ENCODE results near the gene BEND7.
"Not testable (repeated sequence)": the region's sequence is repeated elsewhere in the genome, so short reads cannot be mapped to it uniquely, and the experiment has no call there.

BEND7 gene

DNA sequence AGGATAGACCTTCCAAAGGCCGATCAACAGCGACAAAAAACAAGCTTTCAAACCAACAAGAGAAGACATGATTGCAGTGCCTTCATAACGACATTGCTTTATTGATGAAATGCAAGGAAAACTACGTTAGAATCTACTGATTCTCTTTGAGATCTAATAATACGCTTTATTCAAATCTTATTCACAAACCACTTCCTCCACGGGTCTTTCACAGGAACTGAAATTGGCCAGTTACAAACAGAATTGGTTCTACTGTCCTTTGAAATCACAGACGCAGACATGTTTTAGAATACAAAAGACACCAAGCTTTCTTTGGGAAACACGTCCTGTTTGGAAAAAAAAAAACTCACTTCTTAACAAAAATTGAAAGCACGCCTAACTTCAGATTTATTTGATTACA is 106.0 kb downstream of the BEND7 start:
- no peak overlapping the region for H3K4me3 ChIP-seq (ENCODE audit: low read depth, low read length)

DNA sequence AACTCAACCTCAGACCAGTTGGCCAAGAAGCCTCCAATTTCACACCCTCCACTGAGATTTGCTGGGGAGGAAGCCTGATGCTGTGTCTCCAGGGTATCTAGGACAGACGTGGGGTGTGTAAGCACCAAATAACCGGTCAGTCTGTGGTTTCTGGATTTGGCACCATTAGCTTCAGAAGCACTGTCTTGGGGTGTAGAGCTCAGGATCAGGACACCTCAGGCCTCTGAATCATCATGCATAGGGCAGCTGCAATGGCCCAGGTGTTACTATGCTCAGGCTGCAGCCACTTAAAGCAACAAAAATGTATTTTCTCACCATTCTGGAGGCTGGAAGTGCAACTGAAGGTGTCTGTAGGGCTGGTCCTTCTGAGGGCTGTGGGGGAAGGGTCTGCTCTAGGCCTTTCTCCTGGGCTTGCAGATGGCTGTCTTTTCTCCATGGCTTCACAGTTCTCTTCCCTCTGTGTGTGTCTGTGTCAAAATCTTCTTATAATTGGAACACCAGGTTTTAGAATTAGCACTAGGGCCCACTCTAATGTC is 107.4 kb downstream of the BEND7 start:
- H3K4me3 ChIP-seq (ENCODE audit: low read depth, low read length) = no peak overlapping the region

DNA sequence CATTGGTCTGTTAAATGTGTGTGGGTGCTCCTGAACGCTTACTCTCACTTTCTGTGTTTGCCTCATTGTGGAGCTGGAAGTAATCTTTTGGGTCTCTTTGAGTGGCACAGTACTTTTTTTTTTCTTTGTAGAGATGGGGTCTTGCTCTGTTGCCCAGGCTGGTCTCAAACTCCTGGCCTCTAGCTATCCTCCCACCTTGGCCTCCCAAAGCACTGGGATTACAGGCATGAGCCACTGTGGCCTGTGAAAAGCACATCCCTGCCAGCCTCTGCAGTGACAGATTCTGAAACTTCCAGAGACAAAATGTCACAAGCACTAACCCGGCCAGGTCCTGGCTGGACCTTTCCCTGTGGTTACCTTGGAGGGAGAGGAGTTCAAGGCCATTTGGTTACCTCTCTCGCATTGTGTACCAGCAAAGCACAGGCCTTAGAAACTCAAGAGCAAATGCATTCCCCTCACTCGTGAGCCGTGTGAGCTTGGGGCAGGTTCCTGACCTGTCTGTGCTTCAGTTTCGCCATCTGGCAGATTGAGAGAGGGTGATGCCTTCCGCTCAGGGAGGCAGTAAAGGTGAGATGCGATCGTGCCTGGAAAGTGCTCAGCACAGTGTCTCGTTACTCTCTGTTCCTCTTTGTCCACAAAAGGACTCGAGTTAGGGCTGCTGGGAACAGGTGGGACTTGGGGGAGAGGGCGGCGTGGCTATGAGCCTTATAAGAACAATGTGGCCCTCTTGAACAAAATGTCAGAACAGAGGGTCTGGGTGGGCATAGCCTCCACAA is 108.1 kb downstream of the BEND7 start:
- H3K4me3 ChIP-seq (ENCODE audit: low read depth, low read length) = no peak overlapping the region

DNA sequence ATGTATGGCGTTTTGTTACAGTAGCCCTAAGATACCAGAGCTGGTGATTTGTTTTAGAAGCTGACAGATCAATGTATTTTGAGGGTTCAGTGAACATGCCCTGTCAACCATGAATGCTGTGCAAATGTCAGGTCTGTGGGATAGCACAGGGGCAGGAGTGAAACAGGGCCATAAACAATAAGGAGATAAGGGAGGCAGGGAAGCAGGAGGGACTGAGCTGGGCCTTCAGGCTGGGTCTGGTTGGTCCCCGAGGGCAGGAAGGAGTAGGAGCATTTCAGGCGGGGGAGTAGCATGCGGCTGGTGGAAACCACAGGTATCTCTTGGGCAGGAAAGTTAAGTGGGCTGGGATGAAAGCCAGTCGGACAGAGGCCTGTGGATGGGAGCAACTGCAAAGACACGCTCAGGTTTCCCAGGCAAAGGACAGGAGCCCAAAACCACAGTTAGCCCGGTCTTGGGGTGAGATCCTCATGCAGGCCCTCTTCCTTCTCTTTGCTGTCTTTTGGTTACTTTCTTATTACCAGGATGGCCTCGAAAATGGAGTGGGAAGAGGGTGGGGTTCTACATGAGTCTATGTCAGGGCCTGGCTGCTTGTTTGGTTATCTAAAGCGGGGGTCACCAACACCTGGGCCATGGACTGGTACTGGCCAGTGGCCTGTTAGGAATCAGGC is 111.2 kb downstream of the BEND7 start:
- H3K4me3 ChIP-seq (ENCODE audit: low read depth, low read length) = no peak overlapping the region

DNA sequence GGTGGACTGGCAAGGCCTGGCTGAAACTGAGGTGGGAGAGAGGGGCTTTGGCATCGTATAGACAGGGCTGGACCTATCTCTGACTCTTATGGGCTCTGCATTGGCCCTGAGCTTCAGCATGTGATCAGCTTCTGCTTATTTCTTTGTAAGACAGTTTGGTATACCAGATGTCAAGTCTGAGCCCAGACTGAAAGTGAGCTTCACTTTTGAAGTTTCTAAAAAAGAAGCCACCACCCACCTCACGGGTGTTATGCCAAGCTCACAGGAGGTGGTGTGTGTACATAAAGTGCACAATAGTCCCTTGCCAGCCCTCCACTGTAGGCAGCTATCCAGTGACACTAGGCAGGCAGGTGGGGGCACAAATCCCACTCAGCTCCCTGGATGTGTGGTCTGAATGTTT is 112.1 kb downstream of the BEND7 start:
- H3K4me3 ChIP-seq (ENCODE audit: low read depth, low read length) = no peak overlapping the region

DNA sequence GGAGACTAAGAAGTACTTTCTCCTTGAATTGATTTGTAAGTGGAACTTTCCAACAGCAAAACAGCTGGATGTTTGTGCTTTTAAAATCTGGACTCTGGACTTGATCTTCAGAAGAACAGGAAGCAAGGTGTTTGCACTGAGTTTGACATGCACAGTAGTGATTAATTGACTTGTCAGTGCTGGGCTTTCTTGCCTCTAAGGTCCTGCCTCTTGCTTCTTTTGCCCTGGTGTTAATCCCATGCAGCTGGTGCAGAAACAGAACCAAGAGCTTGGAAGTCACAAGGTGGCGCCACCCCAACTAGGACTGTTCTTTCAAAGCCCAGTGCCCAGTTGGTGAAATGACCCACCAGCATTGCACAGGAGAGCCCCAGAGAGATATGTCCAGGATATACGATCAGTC is 114.0 kb downstream of the BEND7 start:
- no peak overlapping the region for H3K4me3 ChIP-seq (ENCODE audit: low read depth, low read length)

DNA sequence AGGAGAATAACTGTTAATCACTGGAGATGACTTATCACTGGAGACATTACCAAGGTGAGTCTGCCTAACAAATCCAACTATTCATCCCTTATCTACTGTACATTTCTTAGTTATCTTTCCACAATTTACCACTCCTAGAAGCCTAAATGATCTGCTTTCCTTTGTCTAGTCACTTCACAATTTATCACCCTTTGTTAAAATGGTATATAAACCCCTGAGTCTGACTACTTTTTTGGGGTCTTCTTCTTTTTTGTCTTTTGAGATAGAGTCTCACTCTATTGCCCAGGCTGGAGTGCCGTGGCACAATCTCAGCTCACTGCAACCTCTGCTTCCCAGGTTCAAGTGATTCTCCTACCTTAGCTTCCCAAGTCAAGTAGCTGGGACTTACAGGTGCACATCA is 114.7 kb downstream of the BEND7 start:
- no peak overlapping the region for H3K4me3 ChIP-seq (ENCODE audit: low read depth, low read length)

DNA sequence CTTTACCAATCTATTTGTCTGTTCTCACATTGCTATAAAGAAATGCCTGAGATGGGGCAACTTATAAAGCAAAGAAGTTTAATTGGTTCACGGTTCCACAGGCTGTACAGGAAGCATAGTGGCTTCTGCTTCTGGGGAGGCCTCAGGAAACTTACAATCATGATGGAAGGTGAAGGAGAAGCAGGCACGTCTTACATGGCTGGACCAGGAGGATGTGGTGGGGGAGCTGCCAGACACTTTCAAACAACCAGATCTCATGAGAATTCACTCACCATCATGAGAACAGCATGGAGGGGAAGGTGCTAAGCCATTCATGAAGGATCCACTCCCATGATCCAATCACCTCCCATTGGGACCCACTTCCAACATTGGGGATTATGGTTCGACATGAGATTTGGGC is 115.9 kb downstream of the BEND7 start:
- no peak overlapping the region for H3K4me3 ChIP-seq (ENCODE audit: low read depth, low read length)

DNA sequence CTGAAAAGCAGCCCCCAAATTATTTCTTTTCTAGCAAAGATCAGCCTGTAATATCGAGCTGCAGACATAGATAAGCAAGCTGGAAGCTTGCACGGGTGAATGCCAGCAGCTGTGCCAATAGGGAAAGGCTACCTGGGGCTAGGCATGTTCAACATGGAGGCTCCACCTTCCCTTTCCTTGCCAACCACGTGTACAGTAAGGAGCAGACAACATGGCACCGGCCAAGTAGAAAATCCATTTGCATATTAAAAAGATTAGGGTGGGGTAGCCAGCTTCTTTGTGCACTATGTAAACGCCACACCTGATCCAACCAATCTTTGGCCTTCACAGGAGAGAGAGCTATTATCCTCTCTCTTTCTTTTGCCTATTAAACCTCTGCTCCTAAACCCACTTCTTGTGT is 124.0 kb downstream of the BEND7 start:
- no peak overlapping the region for H3K4me3 ChIP-seq (ENCODE audit: low read depth, low read length)

DNA sequence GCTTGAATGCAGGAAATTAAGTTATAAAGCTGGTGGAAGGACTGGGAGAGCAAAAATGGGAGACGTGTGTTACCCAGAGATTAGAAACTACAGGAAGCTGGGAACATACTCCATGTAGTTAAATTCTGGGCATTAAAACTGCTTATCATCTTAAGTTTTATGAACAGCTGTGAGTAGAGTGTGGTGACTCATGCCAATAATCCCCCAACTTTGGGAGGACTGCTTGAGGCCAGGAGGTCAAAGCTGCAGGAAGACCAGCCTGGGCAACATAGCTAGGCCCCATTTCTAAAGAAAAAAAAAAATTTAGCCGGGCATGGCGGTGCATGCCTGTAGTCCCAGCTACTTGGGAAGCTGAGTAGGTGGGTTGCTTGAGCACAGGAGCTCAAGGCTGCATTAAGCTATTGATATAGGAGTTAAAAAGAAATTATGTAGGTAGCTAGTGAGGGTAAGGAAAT is 124.5 kb downstream of the BEND7 start:
- H3K4me3 ChIP-seq (ENCODE audit: low read depth, low read length) = no peak overlapping the region

DNA sequence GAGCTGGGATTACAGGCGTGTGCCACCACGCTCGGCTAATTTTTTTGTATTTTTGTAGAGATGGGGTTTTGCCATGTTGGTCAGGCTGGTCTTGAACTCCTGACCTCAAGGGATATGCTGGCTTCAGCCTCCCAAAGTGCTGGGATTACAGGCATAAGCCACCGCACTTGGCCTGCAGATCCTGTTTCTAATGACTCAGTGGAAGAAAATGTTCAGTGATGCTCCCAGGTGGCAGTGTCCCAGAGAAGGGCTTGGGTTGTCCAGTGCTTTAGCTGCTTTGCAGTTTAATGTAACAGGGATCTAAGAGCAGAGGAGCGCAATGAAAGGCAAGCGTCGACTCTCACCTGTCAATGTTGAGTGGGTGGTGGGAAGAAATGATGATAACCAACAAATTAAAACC is 125.4 kb downstream of the BEND7 start:
- H3K4me3 ChIP-seq (ENCODE audit: low read depth, low read length) = not testable (repeated sequence)

DNA sequence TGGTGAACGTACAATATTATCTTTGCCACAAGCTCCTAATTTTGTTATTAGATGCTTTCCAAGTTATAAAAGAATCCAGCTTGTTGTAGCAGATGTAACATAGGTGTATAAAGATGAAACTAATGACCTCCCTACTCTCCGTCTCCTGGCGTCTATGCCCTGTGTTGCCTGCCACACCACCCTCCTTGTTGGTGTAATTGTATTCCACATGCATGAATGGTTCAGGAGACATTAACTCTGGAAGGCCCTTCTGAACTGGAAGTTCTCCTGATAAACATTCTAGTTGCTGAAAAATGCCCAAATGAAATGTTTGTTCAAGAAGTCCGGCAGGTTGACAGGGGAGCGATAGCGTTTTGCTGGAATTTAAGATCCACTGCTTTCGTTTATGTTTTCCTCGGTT is 126.8 kb downstream of the BEND7 start:
- no peak overlapping the region for H3K4me3 ChIP-seq (ENCODE audit: low read depth, low read length)

DNA sequence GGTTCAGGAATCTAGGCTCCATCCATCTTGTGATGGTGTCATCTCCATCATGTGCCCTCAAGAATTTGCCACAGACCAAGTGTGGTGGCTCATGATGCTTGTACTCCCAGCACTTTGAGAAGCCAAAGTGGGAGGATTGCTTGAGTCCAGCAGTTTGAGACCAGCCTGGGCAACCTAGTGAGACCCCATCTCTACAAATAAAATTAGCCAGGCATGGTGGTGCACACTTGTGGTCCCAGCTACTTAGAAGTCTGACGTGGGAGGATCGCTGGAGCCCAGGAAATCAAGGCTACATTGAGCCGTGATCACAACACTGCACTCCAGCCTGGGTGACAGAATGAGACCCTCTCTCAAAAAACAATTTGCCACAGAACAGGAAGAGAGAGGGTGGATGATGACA is 127.7 kb downstream of the BEND7 start:
- H3K4me3 ChIP-seq (ENCODE audit: low read depth, low read length) = no peak overlapping the region

DNA sequence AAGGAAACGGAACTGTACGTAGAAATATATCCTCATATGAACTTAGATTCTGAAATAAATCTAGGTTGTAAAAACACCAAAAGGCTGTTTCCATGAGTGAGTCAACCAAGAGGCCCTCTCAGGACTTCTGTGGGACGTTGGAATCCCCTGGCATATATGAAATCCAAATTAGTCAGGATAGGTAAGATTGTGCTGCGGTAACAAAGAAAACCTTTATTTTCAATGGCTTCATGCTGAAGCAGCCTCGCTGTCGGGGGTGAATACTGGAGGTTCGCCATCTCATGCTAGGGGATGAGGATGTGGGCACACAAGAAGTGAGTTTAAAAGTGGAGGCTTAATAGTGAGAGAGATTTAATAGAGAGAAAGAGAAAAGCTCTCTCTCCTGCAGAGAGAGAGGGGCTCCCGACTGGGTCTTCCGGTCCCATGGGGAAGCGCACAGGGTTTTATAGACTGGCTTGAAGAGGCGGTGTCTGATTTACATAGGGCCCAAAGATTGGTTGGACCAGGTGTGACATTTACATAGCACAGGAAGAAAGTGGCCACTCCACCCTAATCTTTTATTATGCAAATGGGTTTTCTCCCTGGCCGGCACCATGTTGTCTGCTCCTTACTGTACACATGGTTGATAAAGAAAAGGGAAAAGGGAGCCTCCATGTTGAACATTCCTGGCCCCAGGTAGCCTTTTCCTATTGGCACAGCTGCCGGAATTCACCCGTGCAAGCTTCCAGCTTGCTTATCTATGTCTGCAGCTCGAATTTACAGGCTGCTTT is 128.4 kb downstream of the BEND7 start:
- no peak overlapping the region for H3K4me3 ChIP-seq (ENCODE audit: low read depth, low read length)

DNA sequence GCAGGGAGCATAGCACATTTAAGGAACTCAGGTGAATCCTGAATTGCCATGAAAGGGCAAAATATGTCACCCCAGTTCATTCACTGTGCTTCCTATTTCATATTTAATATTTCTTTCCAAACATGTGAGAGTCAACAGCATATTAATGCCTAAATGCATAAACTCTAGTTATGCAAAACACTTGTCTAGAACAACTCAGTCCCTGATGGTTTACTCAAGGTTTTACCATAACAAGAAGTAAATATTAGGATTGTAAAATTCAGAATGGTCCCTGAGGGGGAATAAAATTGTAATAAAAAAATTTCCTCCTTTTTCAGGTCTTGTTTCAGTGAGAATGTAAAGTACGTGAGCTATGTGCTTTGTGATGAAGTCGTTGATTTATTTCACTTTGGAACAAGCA is 129.1 kb downstream of the BEND7 start:
- no peak overlapping the region for H3K4me3 ChIP-seq (ENCODE audit: low read depth, low read length)

DNA sequence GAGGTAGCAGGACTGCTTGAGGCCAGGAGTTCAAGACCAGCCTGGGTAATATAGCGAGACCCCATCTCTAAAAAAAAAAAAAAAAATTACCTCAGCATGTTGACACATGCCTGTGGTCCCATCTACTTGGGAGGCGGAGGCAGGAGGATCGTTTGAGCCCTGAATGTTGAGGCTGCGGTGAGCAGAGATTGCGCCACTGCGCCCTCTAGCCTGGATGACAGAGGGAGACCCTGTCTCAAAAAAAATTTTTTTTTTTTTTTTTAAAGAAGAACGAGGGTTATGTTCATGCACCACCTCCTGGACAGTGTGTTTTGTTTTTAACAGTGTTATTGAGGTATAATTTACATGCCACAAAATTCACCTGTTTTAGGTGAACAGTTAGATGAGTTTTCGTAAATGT is 129.6 kb downstream of the BEND7 start:
- H3K4me3 ChIP-seq (ENCODE audit: low read depth, low read length) = no peak overlapping the region

DNA sequence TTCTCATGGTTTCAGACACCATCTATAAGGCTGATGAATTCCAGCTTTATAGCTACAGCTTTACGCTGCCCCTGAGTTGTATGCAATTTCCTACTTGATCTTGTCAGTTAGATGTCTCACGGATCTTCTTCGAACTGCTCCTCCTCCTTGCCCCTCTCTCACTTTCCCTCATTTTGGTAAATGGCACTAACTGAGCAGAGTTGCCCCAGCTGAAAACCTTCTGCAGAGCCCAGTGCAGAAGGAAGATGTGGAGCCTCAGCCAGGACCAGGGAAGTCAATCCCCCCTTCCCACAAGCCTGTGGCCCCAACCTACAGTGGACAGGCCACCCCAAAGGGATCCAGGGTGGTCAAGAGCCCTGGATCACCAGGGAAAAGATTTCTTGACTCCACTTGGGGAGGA is 131.8 kb downstream of the BEND7 start:
- H3K4me3 ChIP-seq (ENCODE audit: low read depth, low read length) = no peak overlapping the region

DNA sequence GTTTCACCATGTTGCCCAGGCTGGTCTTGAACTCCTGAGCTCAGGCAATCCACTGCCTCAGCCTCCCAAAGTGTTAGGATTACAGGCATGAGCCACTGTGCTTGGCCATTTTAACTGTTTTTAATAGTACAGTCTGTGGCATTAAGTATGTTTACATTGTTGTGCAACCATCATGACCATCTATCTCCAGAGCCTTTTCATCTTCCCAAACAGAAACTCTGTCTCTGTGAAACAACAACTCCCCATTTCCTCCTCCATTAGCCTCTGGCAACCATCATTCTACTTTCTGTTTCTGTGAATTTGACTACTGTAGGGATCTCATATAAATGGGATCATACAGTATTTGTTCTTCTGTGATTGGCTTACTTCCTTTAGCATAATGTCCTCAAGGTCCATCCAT is 132.4 kb downstream of the BEND7 start:
- H3K4me3 ChIP-seq (ENCODE audit: low read depth, low read length) = no peak overlapping the region

DNA sequence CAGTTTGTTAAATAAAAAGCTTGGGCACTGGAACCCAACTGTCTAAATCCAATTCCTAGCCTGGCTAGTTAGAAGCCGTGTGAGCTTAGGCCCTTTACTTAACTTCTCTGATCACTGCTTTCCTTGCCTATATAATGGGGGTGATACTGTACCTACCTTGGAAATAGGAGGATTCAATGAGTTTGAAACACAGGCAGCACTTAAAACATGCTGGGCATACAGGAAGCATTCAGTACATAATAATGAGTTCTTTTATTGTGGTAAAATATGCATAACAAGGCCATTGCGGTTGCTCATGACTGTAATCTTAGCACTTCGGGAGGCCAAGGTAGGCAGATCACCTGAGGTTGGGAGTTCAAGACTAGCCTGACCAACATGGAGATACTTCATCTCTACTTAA is 133.3 kb downstream of the BEND7 start:
- H3K4me3 ChIP-seq (ENCODE audit: low read depth, low read length) = no peak overlapping the region

DNA sequence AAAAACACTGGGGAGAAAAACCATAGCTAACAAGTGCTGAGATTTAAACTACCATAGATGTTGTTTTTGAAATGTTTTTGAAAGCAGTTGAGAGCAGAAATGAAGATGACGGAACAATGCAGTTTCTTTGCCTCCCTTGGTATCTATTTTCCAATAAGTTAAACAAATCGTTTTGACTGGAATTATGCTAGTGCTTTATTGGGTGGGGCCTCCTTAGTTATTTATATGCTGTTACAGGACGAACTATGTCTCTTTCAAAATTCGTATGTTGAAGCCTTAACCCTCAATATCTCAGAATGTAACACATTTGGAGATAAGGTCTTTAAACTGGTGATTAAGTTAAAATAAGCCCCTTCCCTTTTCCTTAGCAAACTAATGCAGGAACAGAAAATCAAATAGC is 135.2 kb downstream of the BEND7 start:
- no peak overlapping the region for H3K4me3 ChIP-seq (ENCODE audit: low read depth, low read length)

DNA sequence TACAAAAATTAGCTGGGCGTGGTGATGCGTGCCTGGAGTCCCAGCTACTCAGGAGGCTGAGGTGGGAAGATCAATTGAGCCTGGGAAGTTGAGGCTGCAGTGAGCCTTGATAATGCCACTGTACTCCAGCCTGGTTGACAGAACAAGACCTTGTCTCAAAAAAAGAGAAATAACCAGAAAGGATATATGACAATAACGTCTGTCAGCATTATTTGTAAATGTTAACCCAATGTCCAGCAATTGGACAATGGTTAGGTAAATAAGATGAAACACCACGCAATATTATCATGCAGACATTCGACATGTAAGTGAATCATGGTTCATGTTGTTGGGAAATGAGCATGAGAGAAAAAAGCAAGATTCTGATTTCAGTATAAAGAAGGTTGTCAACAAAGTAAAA is 136.1 kb downstream of the BEND7 start:
- no peak overlapping the region for H3K4me3 ChIP-seq (ENCODE audit: low read depth, low read length)

Data from iPS-11a (cell line).